Measurements from ENCODE around the gene RNASEH2B. TPM values are rescaled to one million over a fixed set of nuclear protein-coding genes. Genes with fewer than 3 reads are reported as not detected.

RNASEH2B gene
- total RNA-seq, 1 experiment from 2014 or later = 33.3 TPM

- POLR2A ChIA-PET = interaction anchor here (0.6 to 1.1 kb wide), 2 partner anchors 16 to 537 kb away, joined by 3 to 4 read pairs; no protein-coding TSS in a partner anchor
- DNase-seq (ENCODE audit: low spot score) (no peak), ATAC-seq (no peak)
- Mint-ChIP-seq H3K36me3 (no peaks in the 10 kb centered on the region), H3K27me3 (ENCODE audit: low read depth) (no peaks in the 10 kb centered on the region), H3K27ac (peak overlapping the region; percentile 58; the same call in 1 of the 2 replicates), H3K4me1 (peaks cover 67% of the 10 kb centered on the region), H3K4me3 (no peak overlapping the region), H3K9me3 (no peaks in the 10 kb centered on the region)
- TF ChIP-seq FOXP4 (CRISPR knock-in tag; IDR thresholded peaks at IDR 0.05) (no peak), STAT6 (CRISPR knock-in tag; conservative IDR thresholded peaks at IDR 0.05; ENCODE audit: low read depth) (no peak), ZNF416 (CRISPR knock-in tag; IDR thresholded peaks at IDR 0.05) (no peak), JAZF1 (CRISPR knock-in tag; IDR thresholded peaks at IDR 0.05) (no peak), GRHL2 (CRISPR knock-in tag; IDR thresholded peaks at IDR 0.05; ENCODE audit: insufficient replicate concordance, severe bottlenecking) (no peak), ZBTB43 (CRISPR knock-in tag; IDR thresholded peaks at IDR 0.05) (no peak)
- CTCF ChIA-PET = interaction anchor here (0.6 to 1.7 kb wide), 11 partner anchors 31 to 938 kb away, joined by 3 to 6 read pairs (median 4); no protein-coding TSS in a partner anchor
Observed at GRCh38 chr13:50914848-50915247, 5.3 kb downstream of the RNASEH2B start.

- ChIA-PET POLR2A (no interaction called here), CTCF (interaction anchor here (0.7 to 1.7 kb wide), 10 partner anchors 32 to 939 kb away, joined by 3 to 6 read pairs (median 4); no protein-coding TSS in a partner anchor)
- H3K9me3 Mint-ChIP-seq = 0 out of 2 replicates have a peak, but pooled peaks cover 3% of the 10 kb centered on the region
- H3K27me3 Mint-ChIP-seq (ENCODE audit: low read depth) = no peaks in the 10 kb centered on the region
- no peak overlapping the region for H3K4me3 Mint-ChIP-seq
- H3K4me1 Mint-ChIP-seq = peaks cover 64% of the 10 kb centered on the region
- TF ChIP-seq ZNF219 (CRISPR knock-in tag; IDR thresholded peaks at IDR 0.05; ENCODE audit: borderline replicate concordance) (no peak), OVOL2 (CRISPR knock-in tag; IDR thresholded peaks at IDR 0.05; ENCODE audit: borderline replicate concordance) (no peak), NR2C2 (CRISPR knock-in tag; IDR thresholded peaks at IDR 0.05) (no peak), TP53 (CRISPR knock-in tag; IDR thresholded peaks at IDR 0.05) (no peak), NR1H2 (CRISPR knock-in tag; IDR thresholded peaks at IDR 0.05) (no peak), TCF7 (CRISPR knock-in tag; IDR thresholded peaks at IDR 0.05; ENCODE audit: low read depth) (no peak), PRRX2 (CRISPR knock-in tag; IDR thresholded peaks at IDR 0.05) (no peak)
- DNase-seq (ENCODE audit: low spot score) (peak; percentile 24), ATAC-seq (peak; percentile 34)
- no peaks in the 10 kb centered on the region for H3K36me3 Mint-ChIP-seq
- peak overlapping the region; percentile 58; the same call in 1 of the 2 replicates for H3K27ac Mint-ChIP-seq
Observed at GRCh38 chr13:50915565-50915964, 6.0 kb downstream of the RNASEH2B start.

- ATAC-seq = peak; percentile 44
- Mint-ChIP-seq H3K9me3 (peaks cover 14% of the 10 kb centered on the region), H3K4me1 (peaks cover 52% of the 10 kb centered on the region), H3K4me3 (no peak overlapping the region), H3K27ac (peak overlapping the region; percentile 88), H3K36me3 (peaks cover 10% of the 10 kb centered on the region), H3K27me3 (ENCODE audit: low read depth) (no peaks in the 10 kb centered on the region)
- DNase-seq (ENCODE audit: low spot score) = no peak
- CTCF ChIA-PET = interaction anchor here (0.5 to 1.7 kb wide), 3 partner anchors 39 to 127 kb away, joined by 3 to 4 read pairs (median 3); no protein-coding TSS in a partner anchor
- TF ChIP-seq GTF2I (CRISPR knock-in tag; conservative IDR thresholded peaks at IDR 0.05) = no peak
- TF ChIP-seq JAZF1 (CRISPR knock-in tag; IDR thresholded peaks at IDR 0.05) = no peak
- TF ChIP-seq HMGXB4 (CRISPR knock-in tag; IDR thresholded peaks at IDR 0.05) = no peak
- TF ChIP-seq USF2 (CRISPR knock-in tag; IDR thresholded peaks at IDR 0.05) = peak; percentile 68
- no peak for TF ChIP-seq ZNF425 (CRISPR knock-in tag; conservative IDR thresholded peaks at IDR 0.05)
- peak; percentile 50; the same call in 1 of the 2 replicates for TF ChIP-seq ZNF423 (CRISPR knock-in tag; IDR thresholded peaks at IDR 0.05)
- POLR2A ChIA-PET = no interaction called here
Observed at GRCh38 chr13:50916701-50917184, 7.2 kb downstream of the RNASEH2B start.
